ENCODE results near the gene LRRC8D. TPM values are rescaled to one million over a fixed set of nuclear protein-coding genes. Genes with fewer than 3 reads are reported as not detected.

The LRRC8D gene
- total and polyA plus RNA-seq, 2 of the 4 experiments (the other 2 are of a cell fraction), result 34.1 to 35.3 TPM

DNA sequence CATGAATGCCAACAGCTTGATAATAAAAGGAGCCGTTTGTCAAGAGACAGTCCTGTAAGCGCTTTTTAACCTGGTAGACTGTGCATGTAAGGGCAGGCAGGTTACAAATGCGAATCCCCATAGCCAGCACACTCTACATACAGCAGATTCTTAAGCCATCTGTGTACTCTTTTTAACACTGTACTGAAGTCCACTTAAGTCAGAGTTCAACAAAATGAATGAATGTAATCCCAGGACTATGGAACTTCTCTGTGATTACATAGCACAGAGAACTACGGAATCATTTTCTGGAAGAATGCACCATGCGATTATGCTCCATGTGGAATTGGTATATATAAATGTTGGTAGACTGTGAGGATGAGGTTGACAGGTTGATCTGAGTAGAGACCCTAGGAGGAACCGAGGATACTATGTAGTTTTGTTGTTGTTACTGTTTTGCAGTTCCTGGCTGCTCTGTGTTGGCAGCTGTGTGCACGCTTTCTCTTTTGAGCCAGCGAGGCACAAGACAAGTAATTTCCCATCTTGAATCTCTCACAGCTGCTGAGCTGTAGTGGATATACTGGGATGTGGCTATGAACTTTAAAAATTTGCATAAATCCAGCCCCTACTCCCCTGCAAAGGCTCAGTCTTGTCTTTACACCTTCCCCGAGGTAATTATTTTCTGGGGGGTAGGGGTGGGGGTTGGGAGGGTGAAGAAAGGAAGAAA, 21.9 kb downstream of the LRRC8D start:
- Histone ChIP-seq H3K4me1 (ENCODE audit: control insufficient read depth, insufficient read depth, low read length) (peaks cover 6% of the 10 kb centered on the region), H3K4ac (ENCODE audit: low read depth, low read length) (peak overlapping the region; percentile 49), H2BK15ac (ENCODE audit: low read depth, low read length) (peak overlapping the region; percentile 6; the same call in 1 of the 3 replicates), H2AFZ (replicated peaks; ENCODE audit: low read length, poor library complexity) (peak overlapping the region; percentile 96), H4K20me1 (ENCODE audit: insufficient read depth, low read length) (no peaks in the 10 kb centered on the region), H2BK20ac (ENCODE audit: low read depth, low read length) (no peak overlapping the region), H2AK9ac (replicated peaks; ENCODE audit: low read depth, low read length, poor library complexity) (peak overlapping the region; percentile 88), H4K91ac (ENCODE audit: insufficient read depth, low read depth, low read length) (peak overlapping the region; percentile 5; the same call in 1 of the 2 replicates), H2AK5ac (ENCODE audit: low read depth, low read length) (no peak overlapping the region), H3K4me2 (ENCODE audit: low read depth, low read length) (peak overlapping the region; percentile 98), H2BK5ac (ENCODE audit: low read depth, low read length, poor library complexity, severe bottlenecking) (peak overlapping the region; percentile 61), H3K27ac (ENCODE audit: insufficient read depth, low read length) (peak overlapping the region; percentile 65), H3K23ac (ENCODE audit: low read depth, low read length) (peak overlapping the region; percentile 21), H4K5ac (ENCODE audit: low read depth, low read length) (peak overlapping the region; percentile 19; the same call in 1 of the 2 replicates), H3K9me1 (ENCODE audit: insufficient read depth, low read length) (0 out of 2 replicates have a peak, but pooled peaks cover 2% of the 10 kb centered on the region), H3K36me3 (ENCODE audit: control insufficient read depth, insufficient read depth, low read length) (no peaks in the 10 kb centered on the region), H2BK120ac (ENCODE audit: low read depth, low read length) (peak overlapping the region; percentile 6), H3K27me3 (ENCODE audit: control insufficient read depth, insufficient read depth, low read length) (no peaks in the 10 kb centered on the region), H3K56ac (ENCODE audit: extremely low read depth, insufficient read depth, low read length) (peak overlapping the region; percentile 67), H3K9ac (ENCODE audit: low read depth, low read length) (peak overlapping the region; percentile 70), H3K79me1 (ENCODE audit: low read depth in 1 of 2, low read length in 2 of 2) (peaks cover 17 to 26% of the 10 kb centered on the region in 2 experiments; a peak in 3 of 4 replicates), H3K9me3 (ENCODE audit: control insufficient read depth, insufficient read depth, low read length) (no peaks in the 10 kb centered on the region), H4K8ac (ENCODE audit: low read depth in 2 of 2, low read length in 2 of 2) (peak overlapping the region; percentile 48 to 91; a peak in 3 of 4 replicates), H3K4me3 (ENCODE audit: insufficient read depth, low read depth, low read length) (peak overlapping the region; percentile 93), H3K18ac (ENCODE audit: low read depth, low read length) (peak overlapping the region; percentile 67; the same call in 1 of the 2 replicates), H3K14ac (replicated peaks; ENCODE audit: low read depth, low read length) (peak overlapping the region; percentile 3; the same call in 1 of the 2 replicates)
- TF ChIP-seq MXI1 (IDR thresholded peaks at IDR 0.05; ENCODE audit: borderline replicate concordance, low read depth, low read length) (no peak), CEBPB (IDR thresholded peaks at IDR 0.05; ENCODE audit: low read depth, low read length) (no peak), RAD21 (IDR thresholded peaks at IDR 0.05; ENCODE audit: low read length) (no peak), MAZ (IDR thresholded peaks at IDR 0.05; ENCODE audit: borderline replicate concordance, low read depth, low read length) (no peak), POLR2A (IDR thresholded peaks at IDR 0.05; ENCODE audit: low read depth, low read length) (no peak), SMC3 (IDR thresholded peaks at IDR 0.05; ENCODE audit: low read depth, low read length) (no peak)
- TF ChIP-seq, protein P1, sequence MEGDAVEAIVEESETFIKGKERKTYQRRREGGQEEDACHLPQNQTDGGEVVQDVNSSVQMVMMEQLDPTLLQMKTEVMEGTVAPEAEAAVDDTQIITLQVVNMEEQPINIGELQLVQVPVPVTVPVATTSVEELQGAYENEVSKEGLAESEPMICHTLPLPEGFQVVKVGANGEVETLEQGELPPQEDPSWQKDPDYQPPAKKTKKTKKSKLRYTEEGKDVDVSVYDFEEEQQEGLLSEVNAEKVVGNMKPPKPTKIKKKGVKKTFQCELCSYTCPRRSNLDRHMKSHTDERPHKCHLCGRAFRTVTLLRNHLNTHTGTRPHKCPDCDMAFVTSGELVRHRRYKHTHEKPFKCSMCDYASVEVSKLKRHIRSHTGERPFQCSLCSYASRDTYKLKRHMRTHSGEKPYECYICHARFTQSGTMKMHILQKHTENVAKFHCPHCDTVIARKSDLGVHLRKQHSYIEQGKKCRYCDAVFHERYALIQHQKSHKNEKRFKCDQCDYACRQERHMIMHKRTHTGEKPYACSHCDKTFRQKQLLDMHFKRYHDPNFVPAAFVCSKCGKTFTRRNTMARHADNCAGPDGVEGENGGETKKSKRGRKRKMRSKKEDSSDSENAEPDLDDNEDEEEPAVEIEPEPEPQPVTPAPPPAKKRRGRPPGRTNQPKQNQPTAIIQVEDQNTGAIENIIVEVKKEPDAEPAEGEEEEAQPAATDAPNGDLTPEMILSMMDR (conservative IDR thresholded peaks at IDR 0.05; ENCODE audit: low read depth, low read length), result no peak
- dilution Hi-C loops (cut with HindIII; ENCODE audit: low sequenced_read_pairs, unreplicated experiment), result no loop called here
- ATAC-seq (ENCODE audit: low read depth), result peak; percentile 52
- WGBS, 2 experiments (ENCODE audit: extremely low coverage in 2 of 2, insufficient read length in 1 of 2), result 28% methylated on average over 2 of the region's 9 CpGs; no CpG with 5 or more reads in 1 of the 2 experiments
- BruUV-seq (replicated peaks), result no TSS peak
- intact Hi-C loops (cut with micrococcal nuclease), result loop anchor here (2.0 kb wide), 3 partner anchors 38 to 144 kb away; no protein-coding TSS in a partner anchor
- ChIA-PET CTCF (interaction anchor here (0.6 to 2.0 kb wide), 12 partner anchors 9 to 148 kb away, joined by 3 to 9 read pairs (median 4); no protein-coding TSS in a partner anchor), POLR2A (ENCODE audit: unreplicated experiment) (interaction anchor here (0.6 to 0.7 kb wide), 2 partner anchors 19 to 135 kb away, joined by 3 read pairs; no protein-coding TSS in a partner anchor)
- in situ Hi-C loops (cut with MboI; ENCODE audit: low sequenced_read_pairs), result no loop called here
- DNase-seq, result peak; percentile 57
